Neural progenitor cell (in vitro differentiated cells): ENCODE measurements around the gene TJP1. TPM values are rescaled to one million over a fixed set of nuclear protein-coding genes. Genes with fewer than 3 reads are reported as not detected.
A peak's percentile ranks its signal among the peaks of the same experiment; 100 is the strongest.

ENCODE experiments used
- DNase-seq: peaks from one replicate; pipeline ENCODE4 v3.0.0-alpha.2; 2016; ENCODE audit warnings: low spot score
- H2AFZ ChIP-seq: fragments of 200-600 bp; sonication (generic); replicated peaks from 2 replicates; pipeline ENCODE4 v1.6.1; 2016; ENCODE audit warnings: antibody characterized with exemption
- H3F3A ChIP-seq: fragments of 200-600 bp; sonication (generic); 2 replicates; pipeline ENCODE4 v1.6.1; 2016; ENCODE audit warnings: antibody characterized with exemption, low read depth
- H3K27ac ChIP-seq: fragments of 200-600 bp; sonication (generic); 2 replicates; pipeline ENCODE4 v1.5.1; 2016; ENCODE audit warnings: mild to moderate bottlenecking
- H3K27me3 ChIP-seq: fragments of 200-600 bp; sonication (generic); 2 replicates; pipeline ENCODE4 v1.6.1; 2016; ENCODE audit warnings: mild to moderate bottlenecking, moderate library complexity
- H3K36me3 ChIP-seq: fragments of 200-600 bp; sonication (generic); 2 replicates; pipeline ENCODE4 v1.5.1; 2016
- H3K4me1 ChIP-seq: fragments of 200-600 bp; sonication (generic); 2 replicates; pipeline ENCODE4 v1.6.1; 2016; ENCODE audit warnings: mixed run types
- H3K4me2 ChIP-seq: fragments of 200-600 bp; sonication (generic); 2 replicates; pipeline ENCODE4 v1.6.1; 2016
- H3K4me3 ChIP-seq: fragments of 200-600 bp; sonication (generic); 2 replicates; pipeline ENCODE4 v1.5.1; 2016
- H3K79me2 ChIP-seq: fragments of 200-600 bp; sonication (generic); 2 replicates; pipeline ENCODE4 v1.6.1; 2016; ENCODE audit warnings: low read depth
- H3K9ac ChIP-seq: fragments of 200-600 bp; sonication (generic); 2 replicates; pipeline ENCODE4 v1.6.1; 2016
- H3K9me3 ChIP-seq: fragments of 200-600 bp; sonication (generic); 2 replicates; pipeline ENCODE4 v1.5.1; 2016; ENCODE audit warnings: low read depth
- H4K20me1 ChIP-seq: fragments of 200-600 bp; sonication (generic); 2 replicates; pipeline ENCODE4 v1.6.1; 2016; ENCODE audit warnings: low read depth
- H3K27ac Mint-ChIP-seq: 3 replicates; pipeline ENCODE4 v1.8.0; 2021; ENCODE audit warnings: mixed read lengths
- H3K27me3 Mint-ChIP-seq: 2 replicates; pipeline ENCODE4 v1.8.0; 2022; ENCODE audit warnings: low read depth, mild to moderate bottlenecking, inconsistent platforms, moderate library complexity, mixed read lengths; ENCODE audit not compliant: insufficient read depth
- H3K36me3 Mint-ChIP-seq: 3 replicates; pipeline ENCODE4 v1.8.0; 2021; ENCODE audit warnings: mixed read lengths
- H3K4me1 Mint-ChIP-seq: 3 replicates; pipeline ENCODE4 v1.8.0; 2021; ENCODE audit warnings: mixed read lengths
- H3K4me3 Mint-ChIP-seq: 3 replicates; pipeline ENCODE4 v1.8.0; 2021; ENCODE audit warnings: mild to moderate bottlenecking, moderate library complexity, mixed read lengths
- H3K9me3 Mint-ChIP-seq: 3 replicates; pipeline ENCODE4 v1.8.0; 2020; ENCODE audit warnings: mixed read lengths
- CTCF ChIP-seq: fragments of 200-600 bp; sonication (generic); IDR thresholded peaks from 2 replicates; pipeline ENCODE4 v1.5.1; 2017; ENCODE audit warnings: antibody characterized with exemption, mild to moderate bottlenecking
- EZH2 ChIP-seq: fragments of 200-600 bp; sonication (generic); IDR thresholded peaks from 2 replicates; pipeline ENCODE4 v1.6.1; 2017; ENCODE audit warnings: antibody characterized with exemption, mild to moderate bottlenecking, moderate library complexity
- EZH2phosphoT487 ChIP-seq: fragments of 200-600 bp; sonication (generic); IDR thresholded peaks from 2 replicates; pipeline ENCODE4 v1.6.1; 2017; ENCODE audit warnings: antibody characterized with exemption
- total RNA-seq: library from RNA; depleted of rRNA; stranded (reverse); fragments of >200 nt; gene quantifications from 2 replicates; pipeline ENCODE4 v1.2.3, GENCODE V29; 2015; ENCODE audit warnings: low replicate concordance

TJP1 gene
- total RNA-seq, 1 donor from 2014 or later: 126 TPM

- H3K4me3 Mint-ChIP-seq: no peak overlapping the region
- H3K4me2 ChIP-seq: no peak overlapping the region
- no peaks in the 10 kb centered on the region for H3K9me3 Mint-ChIP-seq
- H3F3A ChIP-seq: peaks cover 19% of the 10 kb centered on the region
- TF ChIP-seq EZH2phosphoT487: no peak
- no peak for TF ChIP-seq CTCF
- TF ChIP-seq EZH2: no peak
- no peaks in the 10 kb centered on the region for H3K4me1 ChIP-seq
- H3K4me3 ChIP-seq: no peak overlapping the region
- no peaks in the 10 kb centered on the region for H3K27me3 Mint-ChIP-seq
- H3K9ac ChIP-seq: no peak overlapping the region
- no peaks in the 10 kb centered on the region for H3K36me3 Mint-ChIP-seq
- H3K27me3 ChIP-seq: peaks cover 16% of the 10 kb centered on the region
- H3K79me2 ChIP-seq: peaks cover 13% of the 10 kb centered on the region
- peaks cover 5% of the 10 kb centered on the region for H4K20me1 ChIP-seq
- no peak overlapping the region for H3K27ac Mint-ChIP-seq
- DNase-seq: no peak
- H3K4me1 Mint-ChIP-seq: peaks cover 11% of the 10 kb centered on the region
- H3K27ac ChIP-seq: no peak overlapping the region
- H3K9me3 ChIP-seq: no peaks in the 10 kb centered on the region
- no peak overlapping the region for H2AFZ ChIP-seq
- H3K36me3 ChIP-seq: no peaks in the 10 kb centered on the region
Measured at GRCh38 chr15:29825227-29825626, 3.0 kb upstream of the TJP1 start.

GRCh38 chr15:29822684-29823459 lies 604 bp upstream of the TJP1 start:
- no peaks in the 10 kb centered on the region for H3K27me3 Mint-ChIP-seq
- Histone ChIP-seq H3K27me3 (peaks cover 16% of the 10 kb centered on the region), H3K9ac (no peak overlapping the region), H2AFZ (peak overlapping the region; percentile 91), H3K9me3 (no peaks in the 10 kb centered on the region), H4K20me1 (peaks cover 22% of the 10 kb centered on the region), H3K4me1 (peaks cover 11% of the 10 kb centered on the region), H3K4me3 (peak overlapping the region; percentile 95), H3K79me2 (peaks cover 37% of the 10 kb centered on the region), H3K27ac (no peak overlapping the region), H3F3A (peaks cover 19% of the 10 kb centered on the region), H3K36me3 (no peaks in the 10 kb centered on the region), H3K4me2 (peak overlapping the region; percentile 83)
- peak; percentile 31 for DNase-seq
- TF ChIP-seq CTCF (no peak), EZH2phosphoT487 (no peak), EZH2 (peak; percentile 69)
- peaks cover 13% of the 10 kb centered on the region for H3K36me3 Mint-ChIP-seq
- peaks cover 22% of the 10 kb centered on the region for H3K4me1 Mint-ChIP-seq
- peak overlapping the region; percentile 55 for H3K27ac Mint-ChIP-seq
- H3K4me3 Mint-ChIP-seq: peak overlapping the region; percentile 93
- peaks cover 6% of the 10 kb centered on the region for H3K9me3 Mint-ChIP-seq

- H3K9me3 Mint-ChIP-seq: peaks cover 17% of the 10 kb centered on the region
- no peak for TF ChIP-seq EZH2
- TF ChIP-seq CTCF: no peak
- no peak for TF ChIP-seq EZH2phosphoT487
- Histone ChIP-seq H4K20me1 (peaks cover 28% of the 10 kb centered on the region), H2AFZ (peak overlapping the region; percentile 99), H3F3A (peaks cover 19% of the 10 kb centered on the region), H3K36me3 (no peaks in the 10 kb centered on the region), H3K9ac (peak overlapping the region; percentile 88), H3K4me1 (peaks cover 11% of the 10 kb centered on the region), H3K4me2 (peak overlapping the region; percentile 88), H3K9me3 (no peaks in the 10 kb centered on the region), H3K27me3 (peaks cover 16% of the 10 kb centered on the region), H3K79me2 (peaks cover 50% of the 10 kb centered on the region), H3K4me3 (peak overlapping the region; percentile 95), H3K27ac (peak overlapping the region; percentile 96)
- peaks cover 3% of the 10 kb centered on the region for H3K27me3 Mint-ChIP-seq
- peak overlapping the region; percentile 97 for H3K4me3 Mint-ChIP-seq
- peaks cover 24% of the 10 kb centered on the region for H3K36me3 Mint-ChIP-seq
- peak overlapping the region; percentile 87 for H3K27ac Mint-ChIP-seq
- peak; percentile 87 for DNase-seq
- H3K4me1 Mint-ChIP-seq: peaks cover 22% of the 10 kb centered on the region
Measured at GRCh38 chr15:29821416-29822099, 710 bp downstream of the TJP1 start.
